GM18507 (cell line): ENCODE results near the gene NBPF11.
"Not testable (repeated sequence)": the region's sequence is repeated elsewhere in the genome, so short reads cannot be mapped to it uniquely, and the experiment has no call there.

ENCODE experiments used
- DNase-seq: peaks from one replicate; pipeline ENCODE4 v3.0.0; 2011; ENCODE audit warnings: low read depth; ENCODE audit not compliant: insufficient read length; ENCODE audit errors: extremely low spot score
- FAIRE-seq: peaks from 2 replicates; lab custom pipeline; 2011; peaks lifted over from hg19 to GRCh38; lab: Jason Lieb, UNC

NBPF11 gene

DNA sequence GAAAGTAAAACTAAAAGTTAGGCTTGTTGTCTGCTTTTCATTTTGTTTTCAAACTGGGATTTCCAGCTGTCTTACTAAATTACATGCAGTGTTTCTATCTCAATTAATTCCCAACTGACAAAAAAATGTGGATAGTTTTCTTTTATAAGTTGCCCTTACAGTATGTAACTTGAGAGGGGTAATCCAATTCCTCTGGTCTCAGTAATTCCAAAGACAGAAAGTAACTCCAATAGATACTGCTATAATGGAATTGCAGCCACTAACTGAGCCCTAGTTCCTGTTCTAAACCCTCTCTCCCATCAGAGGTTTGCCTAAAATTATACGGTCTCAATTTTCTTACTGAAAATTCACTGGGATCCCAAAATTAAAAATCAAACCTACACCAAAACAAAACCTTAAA, 83.5 kb downstream of the NBPF11 start:
- not testable (repeated sequence) for FAIRE-seq, DNase-seq

DNA sequence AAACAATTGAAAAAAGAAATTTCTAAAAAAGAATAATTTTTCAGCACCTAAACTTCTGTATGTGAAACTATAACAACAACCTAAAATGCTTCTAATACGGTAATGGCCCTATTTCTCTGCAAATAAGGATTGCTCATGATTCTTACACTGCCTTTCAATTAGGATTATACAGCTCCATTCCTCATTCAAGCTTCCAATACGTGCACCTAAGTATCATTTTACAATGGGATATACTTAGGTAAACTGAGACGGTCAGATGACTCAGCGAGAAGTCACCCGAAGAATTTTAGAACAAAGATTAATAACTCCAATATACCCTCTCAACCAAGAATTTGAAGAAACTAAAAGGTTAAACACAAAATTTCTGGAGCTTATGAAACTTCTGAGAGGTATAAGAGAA, 83.9 kb downstream of the NBPF11 start:
- not testable (repeated sequence) for FAIRE-seq

DNA sequence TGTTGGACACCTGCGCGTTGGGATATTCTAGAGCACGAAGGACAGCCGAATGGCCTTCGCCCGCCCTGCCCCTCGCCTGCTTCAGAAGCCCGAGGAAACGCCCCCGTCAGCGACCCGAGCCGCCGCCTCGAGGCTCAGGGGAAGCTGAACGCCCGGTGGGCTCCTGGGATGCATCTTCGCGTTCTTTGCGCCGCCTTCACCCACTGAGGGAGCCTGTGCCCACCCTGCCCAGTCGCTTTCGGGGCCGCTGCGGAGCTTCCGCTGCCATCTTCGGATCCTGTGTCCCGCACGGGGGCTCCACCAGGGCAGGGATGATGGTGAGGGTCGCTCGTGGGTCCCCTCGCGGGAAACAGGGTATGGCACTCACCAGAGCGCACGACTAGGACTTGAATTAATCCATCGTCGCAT, 91.8 kb downstream of the NBPF11 start:
- not testable (repeated sequence) for DNase-seq, FAIRE-seq

More for the DNA sequence above, 83.9 kb downstream of the NBPF11 start:
- DNase-seq: not testable (repeated sequence)

DNA sequence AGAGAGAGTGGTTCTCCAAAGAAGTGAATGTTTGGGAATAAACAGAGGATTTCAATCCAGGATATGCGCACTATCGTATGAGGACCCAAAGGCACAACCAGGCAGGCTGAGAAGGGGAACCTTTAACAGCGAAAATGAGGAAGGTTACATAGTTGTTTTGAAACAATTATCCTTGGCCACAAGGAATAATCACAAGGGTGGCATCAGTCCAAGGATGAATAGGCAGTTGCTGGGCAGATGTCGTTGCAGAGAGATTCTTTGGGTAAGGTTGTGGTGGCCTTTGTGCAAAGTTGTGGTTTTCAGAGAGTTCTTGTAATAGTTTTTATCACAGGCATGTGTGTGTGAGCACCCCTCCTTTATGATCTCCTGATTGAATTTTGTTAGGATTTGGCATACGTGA, 94.7 kb downstream of the NBPF11 start:
- not testable (repeated sequence) for DNase-seq, FAIRE-seq
